Measurements from ENCODE around the gene MPRIP.

The MPRIP gene

GRCh38 chr17:17213775-17214174 is 171.5 kb downstream of the MPRIP start:
- TF ChIP-seq CTCF (conservative IDR thresholded peaks at IDR 0.05; ENCODE audit: low read length), result no peak
- no peak overlapping the region for H3K4me3 ChIP-seq (ENCODE audit: low read length)
- no peak for DNase-seq (ENCODE audit: low read depth)

DNA sequence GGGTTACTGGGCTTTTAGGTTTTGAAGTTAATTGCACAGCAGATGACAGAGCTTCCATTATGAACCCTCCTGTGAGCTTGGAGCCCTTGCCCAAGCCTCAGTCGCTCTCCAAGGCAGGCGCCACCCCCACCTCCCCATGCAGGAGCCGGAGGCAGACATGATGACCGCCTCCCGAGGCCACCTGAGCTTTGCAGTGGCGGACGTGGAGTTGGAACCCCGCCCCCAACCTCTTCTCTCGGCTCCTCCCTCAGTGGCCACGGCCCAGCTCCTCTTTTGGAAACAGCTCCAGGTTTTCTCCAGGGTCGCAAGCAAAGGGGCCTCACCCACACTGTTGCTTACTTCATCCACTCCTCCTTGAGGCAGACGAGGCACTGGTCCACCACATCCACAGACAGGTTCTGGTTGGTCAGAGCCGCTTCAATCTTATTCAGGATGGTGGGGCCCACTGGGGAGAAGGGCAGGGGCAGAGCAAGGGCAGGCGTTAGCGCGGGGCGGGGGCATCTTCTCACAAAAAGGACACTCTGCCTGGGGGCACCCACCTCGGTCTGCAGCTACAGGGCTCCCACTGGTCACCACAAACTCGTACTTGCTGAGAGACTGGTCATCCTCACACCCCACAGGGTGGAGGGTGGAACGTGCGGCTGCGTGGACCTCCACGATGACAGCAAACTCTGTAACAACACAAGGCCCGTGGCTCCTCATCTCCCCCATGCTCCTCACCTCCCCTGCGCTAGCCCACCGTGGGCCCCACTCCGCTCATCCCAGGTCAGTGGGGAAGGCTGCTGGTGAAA is 172.6 kb downstream of the MPRIP start:
- no peak for TF ChIP-seq CTCF (conservative IDR thresholded peaks at IDR 0.05; ENCODE audit: low read length)

GRCh38 chr17:17215575-17215974 is 173.3 kb downstream of the MPRIP start:
- no peak for DNase-seq (ENCODE audit: low read depth)
- TF ChIP-seq CTCF (conservative IDR thresholded peaks at IDR 0.05; ENCODE audit: low read length), result no peak
- H3K4me3 ChIP-seq (ENCODE audit: low read length), result no peak overlapping the region

More for the DNA sequence above, 172.6 kb downstream of the MPRIP start:
- H3K4me3 ChIP-seq (ENCODE audit: low read length), result no peak overlapping the region
- no peak for DNase-seq (ENCODE audit: low read depth)

DNA sequence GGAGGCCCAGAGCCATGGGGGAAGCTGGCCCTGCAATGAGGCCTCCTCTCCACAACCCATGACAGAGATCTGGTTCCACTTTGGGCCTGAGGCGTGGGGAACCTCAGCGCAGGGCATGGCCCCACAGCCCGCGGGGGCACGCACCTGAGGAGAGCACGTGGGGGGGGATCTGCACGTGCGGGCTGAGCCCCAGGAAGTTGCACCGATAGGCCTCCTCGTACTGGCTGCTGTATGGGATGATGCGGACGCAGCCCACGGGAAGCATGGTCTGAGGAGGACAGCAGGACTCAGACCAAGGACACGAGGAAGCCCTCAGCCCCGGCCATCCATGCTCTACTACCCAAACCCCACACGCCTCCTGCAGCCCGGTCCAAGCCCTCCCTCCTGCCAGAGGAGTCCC is 174.0 kb downstream of the MPRIP start:
- no peak for TF ChIP-seq CTCF (conservative IDR thresholded peaks at IDR 0.05; ENCODE audit: low read length)
- DNase-seq (ENCODE audit: low read depth), result no peak
- no peak overlapping the region for H3K4me3 ChIP-seq (ENCODE audit: low read length)

DNA sequence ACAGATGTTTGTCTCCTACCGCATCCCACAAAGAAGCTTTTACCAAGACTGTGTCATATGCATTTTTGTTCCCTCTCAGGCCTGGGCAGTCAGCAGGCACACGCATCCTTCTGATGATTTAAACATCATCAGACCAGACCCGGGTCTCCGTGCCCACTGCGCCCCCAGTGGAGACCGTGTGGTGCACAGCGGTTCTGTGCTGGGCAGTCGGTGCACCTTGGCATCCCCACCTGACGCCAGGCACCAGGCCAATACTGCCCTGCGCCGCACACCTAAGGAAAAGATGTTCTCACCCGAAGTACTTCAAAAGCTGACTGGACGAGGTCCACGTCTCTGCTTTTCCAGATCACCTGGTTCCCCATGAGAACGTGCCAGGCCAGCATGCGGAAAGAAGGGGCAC is 174.5 kb downstream of the MPRIP start:
- TF ChIP-seq CTCF (conservative IDR thresholded peaks at IDR 0.05; ENCODE audit: low read length), result no peak
- no peak for DNase-seq (ENCODE audit: low read depth)
- H3K4me3 ChIP-seq (ENCODE audit: low read length), result no peak overlapping the region

GRCh38 chr17:17217995-17218394 is 175.7 kb downstream of the MPRIP start:
- no peak for DNase-seq (ENCODE audit: low read depth)
- no peak overlapping the region for H3K4me3 ChIP-seq (ENCODE audit: low read length)
- no peak for TF ChIP-seq CTCF (conservative IDR thresholded peaks at IDR 0.05; ENCODE audit: low read length)

DNA sequence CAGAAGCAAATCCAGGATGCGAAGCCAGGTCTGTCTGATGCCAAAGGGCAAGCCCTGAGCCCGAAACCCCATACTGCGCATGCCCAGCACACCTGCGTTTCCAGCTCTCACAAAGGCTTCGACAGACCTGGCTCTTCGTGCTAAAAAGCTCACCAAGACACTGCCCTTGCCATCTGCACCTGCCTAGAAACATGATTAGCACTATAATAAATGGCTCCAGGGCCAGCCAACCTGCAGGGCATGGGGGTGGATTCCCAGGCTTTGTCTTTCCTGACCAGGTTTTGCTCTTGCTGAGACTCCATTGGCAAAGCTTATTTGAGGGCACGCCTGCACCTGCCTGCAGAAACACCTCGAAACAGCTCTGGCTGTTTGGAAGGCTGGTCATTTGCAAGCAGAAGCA is 178.3 kb downstream of the MPRIP start:
- no peak overlapping the region for H3K4me3 ChIP-seq (ENCODE audit: low read length)
- DNase-seq (ENCODE audit: low read depth), result no peak
- TF ChIP-seq CTCF (conservative IDR thresholded peaks at IDR 0.05; ENCODE audit: low read length), result no peak

Measured in AG10803 (cell line).